BE2C (cell line): ENCODE results near the gene KRTAP5-6.

ENCODE experiments used
- DNase-seq: peaks from one replicate; pipeline ENCODE4 v3.0.0-alpha.2; 2020
- H3K27me3 ChIP-seq: fragments of 250-450 bp; sonication (Bioruptor Pico); 2 replicates; pipeline ENCODE4 v1.5.1; 2020; ENCODE audit warnings: mild to moderate bottlenecking
- H3K36me3 ChIP-seq: fragments of 250-450 bp; sonication (Bioruptor Pico); 2 replicates; pipeline ENCODE4 v1.5.1; 2020; ENCODE audit warnings: mild to moderate bottlenecking
- H3K4me1 ChIP-seq: fragments of 250-450 bp; sonication (Bioruptor Pico); 2 replicates; pipeline ENCODE4 v1.5.1; 2020
- H3K4me3 ChIP-seq: 2 replicates; pipeline ENCODE4 v1.5.1; 2011; ENCODE audit warnings: low read depth, low read length
- H3K9me3 ChIP-seq: fragments of 250-450 bp; sonication (Bioruptor Pico); 2 replicates; pipeline ENCODE4 v1.5.1; 2020
- CTCF ChIP-seq: IDR thresholded peaks from 2 replicates; pipeline ENCODE4 v1.5.1; 2012; ENCODE audit warnings: mild to moderate bottlenecking, low read depth, low read length

Gene KRTAP5-6

GRCh38 chr11:1654388-1655167 lies 42.4 kb upstream of the KRTAP5-6 start:
- no peaks in the 10 kb centered on the region for H3K9me3 ChIP-seq
- H3K4me3 ChIP-seq = no peak overlapping the region
- no peak for TF ChIP-seq CTCF
- no peaks in the 10 kb centered on the region for H3K4me1 ChIP-seq
- H3K27me3 ChIP-seq = no peaks in the 10 kb centered on the region
- no peaks in the 10 kb centered on the region for H3K36me3 ChIP-seq
- no peak for DNase-seq

GRCh38 chr11:1655168-1656060 lies 41.6 kb upstream of the KRTAP5-6 start:
- Histone ChIP-seq H3K4me1 (no peaks in the 10 kb centered on the region), H3K4me3 (no peak overlapping the region), H3K27me3 (no peaks in the 10 kb centered on the region), H3K9me3 (no peaks in the 10 kb centered on the region), H3K36me3 (no peaks in the 10 kb centered on the region)
- TF ChIP-seq CTCF = no peak
- no peak for DNase-seq

GRCh38 chr11:1656061-1656441 lies 40.9 kb upstream of the KRTAP5-6 start:
- Histone ChIP-seq H3K27me3 (no peaks in the 10 kb centered on the region), H3K4me1 (no peaks in the 10 kb centered on the region), H3K9me3 (no peaks in the 10 kb centered on the region), H3K4me3 (no peak overlapping the region), H3K36me3 (no peaks in the 10 kb centered on the region)
- no peak for TF ChIP-seq CTCF
- DNase-seq = no peak

- no peak overlapping the region for H3K4me3 ChIP-seq
- DNase-seq = no peak
- no peak for TF ChIP-seq CTCF
- H3K9me3 ChIP-seq = no peaks in the 10 kb centered on the region
- no peaks in the 10 kb centered on the region for H3K4me1 ChIP-seq
- H3K27me3 ChIP-seq = no peaks in the 10 kb centered on the region
- no peaks in the 10 kb centered on the region for H3K36me3 ChIP-seq
Measured at GRCh38 chr11:1656670-1657069, 40.3 kb upstream of the KRTAP5-6 start.

GRCh38 chr11:1659506-1659905 lies 37.5 kb upstream of the KRTAP5-6 start:
- Histone ChIP-seq H3K9me3 (no peaks in the 10 kb centered on the region), H3K27me3 (no peaks in the 10 kb centered on the region), H3K36me3 (no peaks in the 10 kb centered on the region), H3K4me3 (no peak overlapping the region), H3K4me1 (no peaks in the 10 kb centered on the region)
- DNase-seq = no peak
- no peak for TF ChIP-seq CTCF
